Measurements from ENCODE around the gene GSTA3. TPM values are rescaled to one million over a fixed set of nuclear protein-coding genes. Genes with fewer than 3 reads are reported as not detected.

Gene GSTA3
- total and polyA plus RNA-seq, 2 of the 13 experiments (the other 11 are each of a cell fraction or from before 2014, with no cell fraction given) = not detected

DNA sequence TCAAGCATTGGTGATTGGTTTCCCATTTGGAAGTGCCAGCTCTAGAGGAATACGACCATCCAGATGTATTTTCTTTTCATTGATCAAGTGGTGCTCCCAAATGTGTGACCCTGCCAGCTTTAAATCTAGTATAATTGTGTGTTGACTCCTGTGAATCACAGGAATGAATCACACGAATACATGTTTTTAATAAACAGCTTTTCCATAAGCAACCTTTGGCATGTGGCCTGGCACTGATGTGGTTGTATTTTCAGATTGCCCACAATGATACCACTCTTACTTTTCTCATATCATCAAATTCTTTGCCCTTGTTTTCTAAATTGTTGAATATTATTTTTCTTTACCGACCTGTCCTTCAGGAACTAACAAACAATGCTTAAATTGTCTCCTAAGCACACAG is 367 bp downstream of the GSTA3 start:
- FAIRE-seq (peak; percentile 4), ATAC-seq (no peak), DNase-seq (ENCODE audit: low spot score) (no peak)
- POLR2A ChIA-PET = no interaction called here
- H3K79me2 ChIP-seq (ENCODE audit: insufficient read depth, low read length) = no peaks in the 10 kb centered on the region
- WGBS (ENCODE audit: low lambda C conversion rate) = 35% methylated on average over 3 of the region's 3 CpGs
- H3K4me1 ChIP-seq (ENCODE audit: insufficient read depth, low read length) = peaks cover 6% of the 10 kb centered on the region; the same call in 1 of the 2 replicates
- CTCF ChIA-PET (ENCODE audit: low intra/inter-chr PET ratio, low total read pairs) = no interaction called here
- intact Hi-C loops (cut with micrococcal nuclease; ENCODE audit: unreplicated experiment) = no loop called here
- H3K9me3 ChIP-seq (ENCODE audit: low read length) = no peaks in the 10 kb centered on the region
- TF ChIP-seq EHMT2 (IDR thresholded peaks at IDR 0.05; ENCODE audit: borderline replicate concordance, low read depth, low read length) (no peak), NR2C2 (CRISPR knock-in tag; IDR thresholded peaks at IDR 0.05; ENCODE audit: borderline replicate concordance) (no peak), ZNF10 (CRISPR knock-in tag; IDR thresholded peaks at IDR 0.05; ENCODE audit: borderline replicate concordance, low read depth) (no peak), ETV5 (CRISPR knock-in tag; IDR thresholded peaks at IDR 0.05; ENCODE audit: borderline replicate concordance) (no peak), TBL1XR1 (IDR thresholded peaks at IDR 0.05; ENCODE audit: borderline replicate concordance, low read length, partially characterized antibody) (no peak), NFKB2 (CRISPR knock-in tag; IDR thresholded peaks at IDR 0.05; ENCODE audit: borderline replicate concordance) (no peak), RBM39 (IDR thresholded peaks at IDR 0.05; ENCODE audit: low read depth, low read length, poor library complexity, severe bottlenecking) (no peak)
- TF ChIP-seq, protein P1, sequence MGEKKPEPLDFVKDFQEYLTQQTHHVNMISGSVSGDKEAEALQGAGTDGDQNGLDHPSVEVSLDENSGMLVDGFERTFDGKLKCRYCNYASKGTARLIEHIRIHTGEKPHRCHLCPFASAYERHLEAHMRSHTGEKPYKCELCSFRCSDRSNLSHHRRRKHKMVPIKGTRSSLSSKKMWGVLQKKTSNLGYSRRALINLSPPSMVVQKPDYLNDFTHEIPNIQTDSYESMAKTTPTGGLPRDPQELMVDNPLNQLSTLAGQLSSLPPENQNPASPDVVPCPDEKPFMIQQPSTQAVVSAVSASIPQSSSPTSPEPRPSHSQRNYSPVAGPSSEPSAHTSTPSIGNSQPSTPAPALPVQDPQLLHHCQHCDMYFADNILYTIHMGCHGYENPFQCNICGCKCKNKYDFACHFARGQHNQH (CRISPR knock-in tag; IDR thresholded peaks at IDR 0.05) = no peak
- H4K20me1 ChIP-seq (ENCODE audit: insufficient read depth, low read length) = no peaks in the 10 kb centered on the region
- H3K9ac ChIP-seq (ENCODE audit: insufficient read depth, low read depth, low read length) = no peak overlapping the region
- in situ Hi-C loops (cut with HindIII; ENCODE audit: extremely low pct_ligation_motif_present, low pct_unique_long_range_greater_than_20kb) = no loop called here
- BruUV-seq (replicated peaks) = no TSS peak
- H3K4me2 ChIP-seq (ENCODE audit: low read depth, low read length) = no peak overlapping the region
- H3K4me3 ChIP-seq (replicated peaks in 1 of 3; ENCODE audit: insufficient read depth in 1 of 3, low read depth in 2 of 3, low read length in 3 of 3) = no peak overlapping the region
- H3K27ac ChIP-seq (ENCODE audit: extremely low read length, insufficient read depth, low read length) = no peak overlapping the region
- peaks cover 0 to 6% of the 10 kb centered on the region in 2 experiments; a peak in 2 of 5 replicates for H3K27me3 ChIP-seq (ENCODE audit: control insufficient read depth in 1 of 2, insufficient read depth in 2 of 2, low read length in 2 of 2)
- H3K36me3 ChIP-seq (replicated peaks in 1 of 2; ENCODE audit: control insufficient read depth in 1 of 2, insufficient read depth in 2 of 2, low read length in 2 of 2) = no peaks in the 10 kb centered on the region
- H2AFZ ChIP-seq (ENCODE audit: low read length) = no peak overlapping the region

Data from HepG2 (cell line).